HCT116 (cell line): ENCODE results near the gene ISM1. TPM values are rescaled to one million over a fixed set of nuclear protein-coding genes. Genes with fewer than 3 reads are reported as not detected.

Experiments
- ATAC-seq: fragments of 200-7000 bp; cut with Tn5 transposase; 2 replicates; pipeline ENCODE4 v1.9.1; 2020; ENCODE audit warnings: mild to moderate bottlenecking, moderate library complexity
- BruUV-seq: library from RNA; stranded (reverse); fragments of 400-500 nt; replicated peaks from 2 replicates; lab custom pipeline; 2021; lab: Mats Ljungman, UMichigan
- CTCF ChIA-PET: fragments of 300-600 bp; sonication (Branson Sonifier 250); formaldehyde crosslinking; loops from one replicate; lab custom pipeline; 2021; ENCODE audit warnings: antibody characterized with exemption; lab: Charles Lee
- POLR2A ChIA-PET: fragments of 300-600, 350-600 bp; sonication (Branson Sonifier 250); formaldehyde crosslinking; loops from one replicate; lab custom pipeline; 2021; ENCODE audit warnings: antibody characterized with exemption; lab: Charles Lee
- RAD21 ChIA-PET, 2 experiments: fragments of 300-600 bp; sonication (Branson Sonifier 250); formaldehyde crosslinking; loops; one replicate each; lab custom pipeline; 2023; ENCODE audit warnings: low total read pairs in 2 of 2; ENCODE audit not compliant: uncharacterized antibody in 2 of 2, unreplicated experiment in 2 of 2, low non-redundant PET in 1 of 2; lab: Charles Lee
- DNase-seq: peaks from one replicate; pipeline ENCODE4 v3.0.0-alpha.2; 2010; ENCODE audit warnings: low read depth, low spot score
- H2AFZ ChIP-seq: fragments of 200-600 bp; shearing (Covaris generic), sonication (generic); 2 replicates; pipeline ENCODE4 v1.6.1; 2017; ENCODE audit warnings: low read depth, mixed run types, mixed read lengths, antibody characterized with exemption, low read length; ENCODE audit not compliant: poor library complexity, severe bottlenecking
- H3K27ac ChIP-seq: 2 replicates; pipeline ENCODE4 v1.5.1; 2012; ENCODE audit warnings: low read depth, low read length
- H3K27me3 ChIP-seq: fragments of 200-600 bp; sonication (generic); 2 replicates; pipeline ENCODE4 v1.6.1; 2016; ENCODE audit warnings: mixed run types, low read length, mixed read lengths; ENCODE audit not compliant: insufficient read depth
- H3K36me3 ChIP-seq, 2 experiments: fragments of 200-500 bp in 1 of 2; fragments of 200-600 bp in 1 of 2; sonication (Bioruptor generic) in 1 of 2; sonication (generic) in 1 of 2; 2 replicates each; pipeline versions ENCODE4 v1.5.1 to v1.6.1; 2014 to 2016; ENCODE audit warnings: low read length in 2 of 2, inconsistent platforms in 1 of 2, mixed read lengths in 1 of 2, mixed run types in 1 of 2; ENCODE audit not compliant: insufficient read depth in 2 of 2, control insufficient read depth in 1 of 2
- H3K4me1 ChIP-seq, 2 experiments: fragments of 200-600 bp in 1 of 2; sonication (generic) in 1 of 2; 2 replicates each; pipeline versions ENCODE4 v1.5.1 to v1.6.1; 2012 to 2017; ENCODE audit warnings: low read length in 2 of 2, inconsistent platforms in 1 of 2, mild to moderate bottlenecking in 1 of 2, mixed read lengths in 1 of 2, mixed run types in 1 of 2, moderate library complexity in 1 of 2; ENCODE audit not compliant: insufficient read depth in 2 of 2, control insufficient read depth in 1 of 2
- H3K4me2 ChIP-seq: fragments of 200-600 bp; sonication (generic); 2 replicates; pipeline ENCODE4 v1.6.1; 2017; ENCODE audit warnings: mixed run types, low read length, mixed read lengths
- H3K4me3 ChIP-seq, 2 experiments: fragments of 200-600 bp in 1 of 2; sonication (generic) in 1 of 2; replicated peaks in 1 of 2; 2 replicates each; pipeline ENCODE4 v1.5.1; 2011 to 2016; ENCODE audit warnings: low read length in 2 of 2, control low read depth in 1 of 2, low read depth in 1 of 2, mild to moderate bottlenecking in 1 of 2, mixed read lengths in 1 of 2, mixed run types in 1 of 2
- H3K79me2 ChIP-seq: fragments of 200-600 bp; sonication (generic); 2 replicates; pipeline ENCODE4 v1.6.1; 2017; ENCODE audit warnings: mild to moderate bottlenecking, mixed run types, low read length, moderate library complexity, mixed read lengths; ENCODE audit not compliant: insufficient read depth
- H3K9ac ChIP-seq: fragments of 200-600 bp; sonication (generic); 2 replicates; pipeline ENCODE4 v1.6.1; 2016; ENCODE audit warnings: low read length, mixed read lengths
- H3K9me2 ChIP-seq: fragments of 200-600 bp; sonication (generic), shearing (Covaris generic); 2 replicates; pipeline ENCODE4 v1.6.1; 2017; ENCODE audit warnings: mixed run types, mild to moderate bottlenecking, moderate library complexity; ENCODE audit not compliant: insufficient read depth
- H3K9me3 ChIP-seq, 2 experiments: fragments of 200-500 bp in 1 of 2; fragments of 200-600 bp in 1 of 2; sonication (Bioruptor generic) in 1 of 2; sonication (generic) in 1 of 2; 2 replicates each; pipeline ENCODE4 v1.6.1; 2014 to 2017; ENCODE audit warnings: low read length in 2 of 2, mixed read lengths in 2 of 2, inconsistent platforms in 1 of 2, low read depth in 1 of 2, mild to moderate bottlenecking in 1 of 2, mixed run types in 1 of 2, moderate library complexity in 1 of 2; ENCODE audit not compliant: control insufficient read depth in 1 of 2, insufficient read depth in 1 of 2
- H4K20me1 ChIP-seq: fragments of 200-600 bp; sonication (generic), shearing (Covaris generic); 2 replicates; pipeline ENCODE4 v1.6.1; 2017; ENCODE audit warnings: mixed run types, mild to moderate bottlenecking, moderate library complexity; ENCODE audit not compliant: insufficient read depth
- CBX3 ChIP-seq: IDR thresholded peaks from 2 replicates; pipeline ENCODE4 v1.6.1; 2012; ENCODE audit warnings: low read depth
- EGR1 ChIP-seq: IDR thresholded peaks from 2 replicates; pipeline ENCODE4 v1.6.1; 2012; ENCODE audit warnings: low read depth
- ELF1 ChIP-seq: IDR thresholded peaks from 2 replicates; pipeline ENCODE4 v1.6.1; 2012; ENCODE audit warnings: low read depth, borderline replicate concordance
- SP1 ChIP-seq: IDR thresholded peaks from 2 replicates; pipeline ENCODE4 v1.6.1; 2012; ENCODE audit warnings: low read depth
- YY1 ChIP-seq: IDR thresholded peaks from 2 replicates; pipeline ENCODE4 v1.6.1; 2011; ENCODE audit warnings: low read length, low read depth, moderate library complexity, mild to moderate bottlenecking; ENCODE audit not compliant: insufficient replicate concordance; ENCODE audit errors: extremely low read depth
- ZFX ChIP-seq: fragments of 450-650 bp; IDR thresholded peaks from 2 replicates; pipeline ENCODE4 v1.6.1; 2017
- intact Hi-C: fragments of 100-400 bp; cut with micrococcal nuclease; formaldehyde crosslinking; loops from 2 replicates; pipeline ENCODE4 v1.10.0; 2022
- total RNA-seq: library from RNA; stranded (reverse); gene quantifications from one replicate; pipeline ENCODE4 v1.2.1, GENCODE V29; 2021; ENCODE audit not compliant: unreplicated experiment
- TF ChIP-seq, protein P1 (sequence below): IDR thresholded peaks from 2 replicates; pipeline ENCODE4 v1.6.1; 2011; ENCODE audit warnings: mild to moderate bottlenecking, low read length, moderate library complexity; ENCODE audit not compliant: insufficient replicate concordance; ENCODE audit errors: extremely low read depth
- TF ChIP-seq, protein P2 (sequence below), 3 experiments: fragments of 200-600 bp in 1 of 3; sonication (generic) in 1 of 3; IDR thresholded peaks in 2 of 3; conservative IDR thresholded peaks in 1 of 3; 2 replicates each; pipeline ENCODE4 v1.5.1; 2012 to 2017; ENCODE audit warnings: low read depth in 2 of 3, low read length in 2 of 3, antibody characterized with exemption in 1 of 3, borderline replicate concordance in 1 of 3, control low read depth in 1 of 3, mild to moderate bottlenecking in 1 of 3, mixed read lengths in 1 of 3, mixed run types in 1 of 3, moderate library complexity in 1 of 3; ENCODE audit not compliant: insufficient read depth in 1 of 3

Gene ISM1
- total RNA-seq, 1 experiment from 2014 or later = 0.37 TPM

DNA sequence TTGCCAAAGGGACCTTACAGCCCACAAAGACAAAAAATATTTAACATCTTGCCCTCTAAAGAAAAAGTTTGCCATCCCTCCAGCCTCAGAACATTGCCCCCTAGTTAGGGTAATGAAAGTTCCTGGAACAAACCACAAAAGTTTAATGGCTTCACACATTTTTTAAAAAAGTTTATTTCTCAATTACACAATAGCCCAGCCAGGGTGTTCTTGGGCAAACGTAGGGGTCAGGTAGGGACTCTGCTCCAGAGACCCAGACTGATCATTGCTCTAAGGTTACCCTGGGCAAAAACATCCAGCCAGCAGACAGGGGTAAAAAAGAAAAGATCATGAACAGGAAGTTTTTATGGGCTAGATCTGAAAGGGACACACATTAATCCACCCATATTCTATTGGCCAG lies 4.5 kb upstream of the ISM1 start:
- CTCF ChIA-PET = no interaction called here
- BruUV-seq = no TSS peak
- intact Hi-C loops = no loop called here

More for the DNA sequence above, 4.5 kb upstream of the ISM1 start:
- no peak for ATAC-seq
- TF ChIP-seq YY1 (no peak), EGR1 (no peak), CBX3 (no peak), SP1 (no peak), ELF1 (no peak), ZFX (no peak)
- TF ChIP-seq, protein P1, sequence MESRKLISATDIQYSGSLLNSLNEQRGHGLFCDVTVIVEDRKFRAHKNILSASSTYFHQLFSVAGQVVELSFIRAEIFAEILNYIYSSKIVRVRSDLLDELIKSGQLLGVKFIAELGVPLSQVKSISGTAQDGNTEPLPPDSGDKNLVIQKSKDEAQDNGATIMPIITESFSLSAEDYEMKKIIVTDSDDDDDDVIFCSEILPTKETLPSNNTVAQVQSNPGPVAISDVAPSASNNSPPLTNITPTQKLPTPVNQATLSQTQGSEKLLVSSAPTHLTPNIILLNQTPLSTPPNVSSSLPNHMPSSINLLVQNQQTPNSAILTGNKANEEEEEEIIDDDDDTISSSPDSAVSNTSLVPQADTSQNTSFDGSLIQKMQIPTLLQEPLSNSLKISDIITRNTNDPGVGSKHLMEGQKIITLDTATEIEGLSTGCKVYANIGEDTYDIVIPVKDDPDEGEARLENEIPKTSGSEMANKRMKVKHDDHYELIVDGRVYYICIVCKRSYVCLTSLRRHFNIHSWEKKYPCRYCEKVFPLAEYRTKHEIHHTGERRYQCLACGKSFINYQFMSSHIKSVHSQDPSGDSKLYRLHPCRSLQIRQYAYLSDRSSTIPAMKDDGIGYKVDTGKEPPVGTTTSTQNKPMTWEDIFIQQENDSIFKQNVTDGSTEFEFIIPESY = no peak
- TF ChIP-seq, protein P2, sequence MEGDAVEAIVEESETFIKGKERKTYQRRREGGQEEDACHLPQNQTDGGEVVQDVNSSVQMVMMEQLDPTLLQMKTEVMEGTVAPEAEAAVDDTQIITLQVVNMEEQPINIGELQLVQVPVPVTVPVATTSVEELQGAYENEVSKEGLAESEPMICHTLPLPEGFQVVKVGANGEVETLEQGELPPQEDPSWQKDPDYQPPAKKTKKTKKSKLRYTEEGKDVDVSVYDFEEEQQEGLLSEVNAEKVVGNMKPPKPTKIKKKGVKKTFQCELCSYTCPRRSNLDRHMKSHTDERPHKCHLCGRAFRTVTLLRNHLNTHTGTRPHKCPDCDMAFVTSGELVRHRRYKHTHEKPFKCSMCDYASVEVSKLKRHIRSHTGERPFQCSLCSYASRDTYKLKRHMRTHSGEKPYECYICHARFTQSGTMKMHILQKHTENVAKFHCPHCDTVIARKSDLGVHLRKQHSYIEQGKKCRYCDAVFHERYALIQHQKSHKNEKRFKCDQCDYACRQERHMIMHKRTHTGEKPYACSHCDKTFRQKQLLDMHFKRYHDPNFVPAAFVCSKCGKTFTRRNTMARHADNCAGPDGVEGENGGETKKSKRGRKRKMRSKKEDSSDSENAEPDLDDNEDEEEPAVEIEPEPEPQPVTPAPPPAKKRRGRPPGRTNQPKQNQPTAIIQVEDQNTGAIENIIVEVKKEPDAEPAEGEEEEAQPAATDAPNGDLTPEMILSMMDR (IDR thresholded peaks at IDR 0.05 in 2 of 3, conservative IDR thresholded peaks at IDR 0.05 in 1 of 3; ENCODE audit: borderline replicate concordance in 1 of 3, insufficient read depth in 1 of 3, low read depth in 2 of 3, low read length in 2 of 3) = no peak
- Histone ChIP-seq H3K9ac (no peak overlapping the region), H3K27ac (no peak overlapping the region), H4K20me1 (no peaks in the 10 kb centered on the region), H3K79me2 (no peaks in the 10 kb centered on the region), H3K4me1 (no peaks in the 10 kb centered on the region; a peak in 1 of 4 replicates), H3K9me2 (no peaks in the 10 kb centered on the region), H3K27me3 (peaks cover 64% of the 10 kb centered on the region), H2AFZ (no peak overlapping the region), H3K4me3 (no peak overlapping the region), H3K36me3 (no peaks in the 10 kb centered on the region), H3K9me3 (no peaks in the 10 kb centered on the region), H3K4me2 (no peak overlapping the region)
- DNase-seq = no peak
- ChIA-PET RAD21 (no interaction called here), POLR2A (no interaction called here)
